PC-3 (cell line): ENCODE measurements around the gene ING3. TPM values are rescaled to one million over a fixed set of nuclear protein-coding genes. Genes with fewer than 3 reads are reported as not detected.

Experiments used
- ATAC-seq: fragments of 200-7000 bp; cut with Tn5 transposase; 2 replicates; pipeline ENCODE4 v1.9.1; 2020; ENCODE audit warnings: mild to moderate bottlenecking, moderate library complexity
- BruUV-seq: library from RNA; stranded (reverse); fragments of 400-500 nt; replicated peaks from 2 replicates; lab custom pipeline; 2021; lab: Mats Ljungman, UMichigan
- CTCF ChIA-PET: fragments of 300-600 bp; sonication (Branson Sonifier 250); formaldehyde crosslinking; loops from one replicate; lab custom pipeline; 2022; ENCODE audit warnings: antibody characterized with exemption; lab: Charles Lee
- POLR2A ChIA-PET: fragments of 300-600 bp; sonication (Branson Sonifier 250); formaldehyde crosslinking; loops from one replicate; lab custom pipeline; 2022; ENCODE audit warnings: antibody characterized with exemption; ENCODE audit not compliant: unreplicated experiment; lab: Charles Lee
- DNase-seq: peaks from one replicate; pipeline ENCODE4 v3.0.0-alpha.2; 2015
- H2AFZ ChIP-seq: fragments of 300-600 bp; sonication (generic); 2 replicates; pipeline ENCODE4 v1.6.0; 2016; ENCODE audit warnings: antibody characterized with exemption, low read length
- H3F3A ChIP-seq: fragments of 300-600 bp; sonication (generic); one replicate; pipeline ENCODE4 v1.6.0; 2017; ENCODE audit warnings: antibody characterized with exemption, low read length, control low read depth, mild to moderate bottlenecking; ENCODE audit not compliant: unreplicated experiment
- H3K27ac ChIP-seq: fragments of 300-600 bp; sonication (generic); 2 replicates; pipeline ENCODE4 v1.5.1; 2016; ENCODE audit warnings: mild to moderate bottlenecking, low read length
- H3K27me3 ChIP-seq: fragments of 300-600 bp; sonication (generic); 2 replicates; pipeline ENCODE4 v1.6.1; 2016; ENCODE audit warnings: low read length, mixed read lengths
- H3K36me3 ChIP-seq: fragments of 300-600 bp; sonication (generic); 2 replicates; pipeline ENCODE4 v1.6.1; 2016; ENCODE audit warnings: low read depth, mixed run types, low read length, mixed read lengths
- H3K4me1 ChIP-seq: fragments of 300-600 bp; sonication (generic); 2 replicates; pipeline ENCODE4 v1.5.1; 2016; ENCODE audit warnings: low read length; ENCODE audit not compliant: insufficient read depth
- H3K4me2 ChIP-seq: fragments of 300-600 bp; sonication (generic); 2 replicates; pipeline ENCODE4 v1.6.0; 2016; ENCODE audit warnings: low read length
- H3K4me3 ChIP-seq: fragments of 300-600 bp; sonication (generic); 2 replicates; pipeline ENCODE4 v1.5.1; 2016; ENCODE audit warnings: mild to moderate bottlenecking, low read length, mixed read lengths
- H3K79me2 ChIP-seq: fragments of 300-600 bp; sonication (generic); 2 replicates; pipeline ENCODE4 v1.6.1; 2017; ENCODE audit warnings: low read length, mixed read lengths
- H3K9ac ChIP-seq: fragments of 300-600 bp; sonication (generic); 2 replicates; pipeline ENCODE4 v1.6.0; 2016; ENCODE audit warnings: mild to moderate bottlenecking, low read length
- H3K9me2 ChIP-seq: fragments of 300-600 bp; sonication (generic); replicated peaks from 2 replicates; pipeline ENCODE4 v1.6.1; 2016; ENCODE audit warnings: mixed run types, low read length, mixed read lengths
- H3K9me3 ChIP-seq: fragments of 300-600 bp; sonication (generic); 2 replicates; pipeline ENCODE4 v1.6.1; 2016; ENCODE audit warnings: low read length, mixed read lengths
- H4K20me1 ChIP-seq: fragments of 300-600 bp; sonication (generic); 2 replicates; pipeline ENCODE4 v1.6.1; 2016; ENCODE audit warnings: low read length, mixed read lengths
- CTCF ChIP-seq: fragments of 300-600 bp; sonication (generic); conservative IDR thresholded peaks from 2 replicates; pipeline ENCODE4 v1.5.1; 2017; ENCODE audit warnings: antibody characterized with exemption, low read depth, mild to moderate bottlenecking, low read length
- EZH2 ChIP-seq: fragments of 300-600 bp; sonication (generic); IDR thresholded peaks from one replicate; pipeline ENCODE4 v1.6.1; 2017; ENCODE audit warnings: antibody characterized with exemption, mild to moderate bottlenecking, low read length; ENCODE audit not compliant: unreplicated experiment
- EZH2phosphoT487 ChIP-seq: fragments of 300-600 bp; sonication (generic); IDR thresholded peaks from 2 replicates; pipeline ENCODE4 v1.6.1; 2018; ENCODE audit warnings: mild to moderate bottlenecking, antibody characterized with exemption, low read length, borderline replicate concordance
- intact Hi-C: fragments of 100-400 bp; cut with micrococcal nuclease; formaldehyde crosslinking; loops from 2 replicates; pipeline ENCODE4 v1.9.0; 2023
- total RNA-seq: library from RNA; depleted of rRNA; stranded (reverse); fragments of >200 nt; gene quantifications from 2 replicates; pipeline ENCODE4 v1.2.3, GENCODE V29; 2014

Gene ING3
- total RNA-seq, 1 experiment from 2014 or later: 12.8 TPM

DNA sequence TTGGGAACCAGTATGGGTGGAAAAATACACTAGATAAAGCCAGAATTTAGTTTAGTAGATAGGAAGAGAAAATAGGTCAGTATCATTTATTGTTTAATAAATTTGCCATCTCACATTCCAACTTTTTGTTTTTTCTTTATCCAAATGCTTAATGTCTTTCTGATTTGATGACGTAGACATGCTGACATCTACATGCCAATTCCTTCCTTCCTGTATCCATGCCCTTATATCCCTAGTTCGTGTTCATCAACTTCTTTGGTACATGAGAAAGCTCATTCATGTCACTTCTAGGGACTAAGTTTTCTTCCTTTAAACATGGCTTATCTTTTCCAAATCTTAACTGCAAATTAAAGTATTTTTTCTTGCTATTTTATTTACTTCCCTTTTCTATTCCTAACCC is 30.5 kb upstream of the ING3 start:
- ATAC-seq (no peak), DNase-seq (no peak)
- Histone ChIP-seq H3K27me3 (no peaks in the 10 kb centered on the region), H3K9me3 (no peaks in the 10 kb centered on the region), H3K4me2 (no peak overlapping the region), H2AFZ (no peak overlapping the region), H3K79me2 (no peaks in the 10 kb centered on the region), H3K9me2 (no peaks in the 10 kb centered on the region), H3K9ac (no peak overlapping the region), H4K20me1 (no peaks in the 10 kb centered on the region), H3K27ac (no peak overlapping the region), H3F3A (no peaks in the 10 kb centered on the region), H3K36me3 (no peaks in the 10 kb centered on the region), H3K4me3 (no peak overlapping the region), H3K4me1 (peaks cover 6% of the 10 kb centered on the region; the same call in 1 of the 2 replicates)
- no TSS peak for BruUV-seq
- no peak for TF ChIP-seq CTCF
- intact Hi-C loops: no loop called here
- ChIA-PET CTCF (no interaction called here), POLR2A (no interaction called here)

DNA sequence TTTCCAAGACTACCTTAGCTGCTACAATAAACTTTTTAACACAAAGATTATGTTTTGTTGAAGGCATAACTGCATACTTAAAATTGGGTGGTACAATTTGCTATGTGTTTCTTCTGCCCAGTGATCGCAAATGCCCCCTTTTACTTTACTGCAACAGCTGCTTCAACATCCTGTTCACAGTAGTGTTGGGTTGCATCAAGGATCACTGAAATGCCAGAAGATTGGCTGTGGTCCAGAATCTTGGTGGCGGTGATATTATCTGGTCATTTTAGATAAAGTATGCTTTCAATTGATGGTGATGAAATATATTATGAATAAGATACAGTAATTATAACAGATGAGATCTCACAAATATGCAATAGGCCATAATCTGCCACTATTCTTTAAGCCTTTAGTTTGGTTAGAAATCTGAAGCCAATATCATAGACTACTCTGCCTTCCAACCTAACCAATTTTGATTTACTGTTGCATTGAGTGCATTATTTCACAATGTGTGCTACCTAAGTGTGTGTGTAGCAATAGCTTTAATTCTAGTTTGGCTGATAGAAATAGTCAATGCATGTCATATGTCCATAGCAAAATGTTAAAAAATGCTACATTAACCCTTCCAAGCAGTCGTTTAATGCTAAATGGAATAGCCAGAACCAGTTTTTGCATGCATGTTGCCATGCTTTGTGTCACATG is 29.8 kb upstream of the ING3 start:
- ATAC-seq (no peak), DNase-seq (no peak)
- Histone ChIP-seq H3F3A (no peaks in the 10 kb centered on the region), H3K4me1 (peaks cover under 1% of the 10 kb centered on the region; the same call in 1 of the 2 replicates), H3K9me2 (no peaks in the 10 kb centered on the region), H3K36me3 (no peaks in the 10 kb centered on the region), H3K79me2 (no peaks in the 10 kb centered on the region), H3K4me2 (no peak overlapping the region), H2AFZ (no peak overlapping the region), H3K27me3 (no peaks in the 10 kb centered on the region), H3K4me3 (no peak overlapping the region), H3K9me3 (no peaks in the 10 kb centered on the region), H3K9ac (no peak overlapping the region), H3K27ac (no peak overlapping the region), H4K20me1 (no peaks in the 10 kb centered on the region)
- TF ChIP-seq EZH2phosphoT487 (no peak), CTCF (no peak), EZH2 (no peak)
- BruUV-seq: no TSS peak
- intact Hi-C loops: no loop called here
- ChIA-PET CTCF (no interaction called here), POLR2A (no interaction called here)

DNA sequence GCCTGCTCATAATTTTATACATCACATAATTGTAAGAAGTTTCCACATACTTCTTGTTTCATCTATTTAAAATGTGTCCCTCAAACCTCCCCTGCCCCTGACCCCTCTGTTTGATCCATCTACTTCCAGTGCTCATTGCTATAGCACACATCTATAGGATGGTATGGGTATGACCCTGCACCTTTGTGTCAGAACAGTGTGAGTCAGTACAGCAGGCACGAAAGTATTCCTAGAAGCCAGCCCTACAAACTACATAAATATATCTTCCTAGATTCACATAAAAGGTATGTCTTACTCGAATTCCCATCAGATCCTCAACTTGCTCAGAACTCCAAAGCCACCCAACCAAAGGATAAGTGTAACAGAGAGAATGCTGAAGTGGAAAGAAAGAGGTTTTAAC is 25.7 kb upstream of the ING3 start:
- Histone ChIP-seq H3K79me2 (no peaks in the 10 kb centered on the region), H3K9me3 (no peaks in the 10 kb centered on the region), H3K4me2 (no peak overlapping the region), H3F3A (no peaks in the 10 kb centered on the region), H3K4me3 (no peak overlapping the region), H4K20me1 (no peaks in the 10 kb centered on the region), H3K9me2 (no peaks in the 10 kb centered on the region), H2AFZ (no peak overlapping the region), H3K27me3 (no peaks in the 10 kb centered on the region), H3K36me3 (no peaks in the 10 kb centered on the region), H3K4me1 (peaks cover 20% of the 10 kb centered on the region), H3K9ac (no peak overlapping the region), H3K27ac (no peak overlapping the region)
- intact Hi-C loops: no loop called here
- DNase-seq (no peak), ATAC-seq (no peak)
- TF ChIP-seq CTCF: no peak
- TF ChIP-seq EZH2phosphoT487: no peak
- no peak for TF ChIP-seq EZH2
- CTCF ChIA-PET: no interaction called here
- POLR2A ChIA-PET: no interaction called here
- no TSS peak for BruUV-seq
